Astrocyte of the spinal cord (primary cell): ENCODE measurements around the gene CACFD1.

ENCODE experiments used
- DNase-seq: peaks from one replicate; pipeline ENCODE4 v3.0.0; 2011; ENCODE audit warnings: low read depth, low spot score
- H3K4me3 ChIP-seq: 2 replicates; pipeline ENCODE4 v1.5.1; 2011; ENCODE audit warnings: low read depth, mild to moderate bottlenecking, low read length, moderate library complexity
- CTCF ChIP-seq: IDR thresholded peaks from 2 replicates; pipeline ENCODE4 v1.5.1; 2012; ENCODE audit warnings: low read depth, mild to moderate bottlenecking, low read length, inconsistent platforms
- in situ Hi-C: cut with HindIII; loops from 2 replicates; pipeline ENCODE4 v1.10.0; 2017; ENCODE audit warnings: low sequenced_read_pairs

Gene CACFD1

GRCh38 chr9:133489253-133490190 lies 29.7 kb downstream of the CACFD1 start:
- no peak for DNase-seq
- in situ Hi-C loops, result no loop called here
- H3K4me3 ChIP-seq, result no peak overlapping the region
- TF ChIP-seq CTCF, result no peak

GRCh38 chr9:133490201-133490681 lies 30.5 kb downstream of the CACFD1 start:
- in situ Hi-C loops, result no loop called here
- no peak for DNase-seq
- no peak for TF ChIP-seq CTCF
- no peak overlapping the region for H3K4me3 ChIP-seq

- in situ Hi-C loops, result no loop called here
- TF ChIP-seq CTCF, result no peak
These were observed 31.3 kb downstream of the CACFD1 start for GRCh38 chr9:133490865-133491655.

GRCh38 chr9:133491656-133491925 lies 31.8 kb downstream of the CACFD1 start:
- in situ Hi-C loops, result no loop called here
- DNase-seq, result no peak
- H3K4me3 ChIP-seq, result no peak overlapping the region
- TF ChIP-seq CTCF, result no peak

More at GRCh38 chr9:133490865-133491655, 31.3 kb downstream of the CACFD1 start:
- H3K4me3 ChIP-seq, result no peak overlapping the region
- no peak for DNase-seq

- no peak for TF ChIP-seq CTCF
- no peak overlapping the region for H3K4me3 ChIP-seq
- DNase-seq, result no peak
- in situ Hi-C loops, result no loop called here
These were observed 32.6 kb downstream of the CACFD1 start for GRCh38 chr9:133492061-133493021.

GRCh38 chr9:133493428-133493827 lies 33.6 kb downstream of the CACFD1 start:
- DNase-seq, result no peak
- in situ Hi-C loops, result no loop called here
- H3K4me3 ChIP-seq, result no peak overlapping the region
- no peak for TF ChIP-seq CTCF
